ENCODE results near the gene ZDHHC14.

DNA sequence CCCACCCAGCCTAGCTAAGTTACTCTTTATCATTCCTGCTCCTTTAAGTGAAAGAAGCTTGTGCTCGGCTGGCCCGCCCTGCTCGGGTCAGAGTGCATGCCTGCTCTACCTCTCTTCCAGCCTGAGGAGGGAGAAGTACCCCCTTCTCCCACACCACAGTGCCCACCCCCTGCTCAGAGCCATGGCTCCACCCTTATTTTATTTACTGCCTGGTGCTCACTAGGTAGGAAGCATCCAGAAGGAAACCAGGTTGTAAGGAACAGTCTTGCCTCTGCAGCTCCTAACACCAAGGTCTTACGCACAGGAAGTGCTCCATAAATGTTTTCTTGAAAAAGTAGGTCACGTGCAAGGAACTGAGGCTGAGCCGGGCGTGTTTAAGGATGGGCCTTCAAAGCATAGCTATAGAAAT, 336.4 kb downstream of the ZDHHC14 start:
- TF ChIP-seq HDAC6 (IDR thresholded peaks at IDR 0.05; ENCODE audit: low read depth, low read length), result no peak
- TF ChIP-seq POLR2AphosphoS5 (IDR thresholded peaks at IDR 0.05; ENCODE audit: low read depth, low read length), result no peak
- TF ChIP-seq, protein P1, sequence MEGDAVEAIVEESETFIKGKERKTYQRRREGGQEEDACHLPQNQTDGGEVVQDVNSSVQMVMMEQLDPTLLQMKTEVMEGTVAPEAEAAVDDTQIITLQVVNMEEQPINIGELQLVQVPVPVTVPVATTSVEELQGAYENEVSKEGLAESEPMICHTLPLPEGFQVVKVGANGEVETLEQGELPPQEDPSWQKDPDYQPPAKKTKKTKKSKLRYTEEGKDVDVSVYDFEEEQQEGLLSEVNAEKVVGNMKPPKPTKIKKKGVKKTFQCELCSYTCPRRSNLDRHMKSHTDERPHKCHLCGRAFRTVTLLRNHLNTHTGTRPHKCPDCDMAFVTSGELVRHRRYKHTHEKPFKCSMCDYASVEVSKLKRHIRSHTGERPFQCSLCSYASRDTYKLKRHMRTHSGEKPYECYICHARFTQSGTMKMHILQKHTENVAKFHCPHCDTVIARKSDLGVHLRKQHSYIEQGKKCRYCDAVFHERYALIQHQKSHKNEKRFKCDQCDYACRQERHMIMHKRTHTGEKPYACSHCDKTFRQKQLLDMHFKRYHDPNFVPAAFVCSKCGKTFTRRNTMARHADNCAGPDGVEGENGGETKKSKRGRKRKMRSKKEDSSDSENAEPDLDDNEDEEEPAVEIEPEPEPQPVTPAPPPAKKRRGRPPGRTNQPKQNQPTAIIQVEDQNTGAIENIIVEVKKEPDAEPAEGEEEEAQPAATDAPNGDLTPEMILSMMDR (IDR thresholded peaks at IDR 0.05; ENCODE audit: control extremely low read depth in 1 of 3, insufficient read depth in 1 of 3, low read depth in 1 of 3, low read length in 3 of 3), result no peak
- TF ChIP-seq TAF1 (IDR thresholded peaks at IDR 0.05; ENCODE audit: low read depth, low read length), result no peak
- TF ChIP-seq JUND (IDR thresholded peaks at IDR 0.05; ENCODE audit: low read length), result no peak
- TF ChIP-seq, protein P2, sequence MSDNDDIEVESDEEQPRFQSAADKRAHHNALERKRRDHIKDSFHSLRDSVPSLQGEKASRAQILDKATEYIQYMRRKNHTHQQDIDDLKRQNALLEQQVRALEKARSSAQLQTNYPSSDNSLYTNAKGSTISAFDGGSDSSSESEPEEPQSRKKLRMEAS (IDR thresholded peaks at IDR 0.05), result no peak
